ENCODE results near the gene TSFM.

Gene TSFM

GRCh38 chr12:57834086-57834876 is 51.7 kb downstream of the TSFM start:
- no peak for DNase-seq (ENCODE audit: low read depth in 2 of 2)

DNA sequence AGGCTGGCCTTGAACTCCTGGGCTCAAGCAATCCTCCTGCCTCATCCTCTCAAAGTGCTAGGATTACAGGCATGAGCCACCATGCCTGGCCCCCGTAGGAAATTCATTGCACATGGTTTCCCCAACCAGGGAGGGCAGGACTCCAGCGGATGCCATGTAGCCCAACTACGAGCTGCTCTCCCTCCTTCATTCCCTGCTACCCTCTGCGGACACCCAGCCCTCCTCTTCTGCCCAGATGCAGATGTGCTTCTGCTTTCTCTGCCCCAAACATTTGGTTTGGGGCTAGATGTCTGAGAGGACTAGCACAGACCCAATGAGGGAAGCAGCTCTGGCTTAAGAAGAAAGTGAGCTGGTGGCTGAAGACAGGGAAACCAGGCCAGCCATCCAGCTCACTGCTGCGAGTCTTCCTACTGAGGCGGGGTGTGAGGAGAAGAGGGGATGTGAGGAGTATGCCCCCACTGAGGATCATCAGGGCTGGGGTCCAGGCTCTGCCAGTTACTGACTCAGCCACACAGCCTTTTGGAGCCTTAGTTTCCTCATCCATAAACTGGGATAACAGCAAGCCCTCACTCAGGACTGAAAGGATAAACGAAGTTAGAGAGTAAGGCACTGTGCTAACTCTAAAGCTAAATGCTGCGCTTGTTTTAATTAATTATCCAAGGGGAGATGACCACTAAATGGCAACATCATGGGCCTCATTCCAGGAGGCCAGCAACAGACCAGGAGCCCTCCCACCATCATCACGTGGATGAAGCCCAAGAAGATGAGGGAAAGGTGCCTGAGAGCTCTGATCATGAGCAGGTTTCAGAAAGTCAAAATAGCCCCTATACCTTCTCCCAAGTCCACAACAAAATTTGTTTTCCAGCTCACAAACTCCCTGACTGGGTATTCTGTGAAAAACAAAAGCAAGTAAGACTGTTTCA is 53.0 kb downstream of the TSFM start:
- no peak for DNase-seq (ENCODE audit: low read depth in 2 of 2)

DNA sequence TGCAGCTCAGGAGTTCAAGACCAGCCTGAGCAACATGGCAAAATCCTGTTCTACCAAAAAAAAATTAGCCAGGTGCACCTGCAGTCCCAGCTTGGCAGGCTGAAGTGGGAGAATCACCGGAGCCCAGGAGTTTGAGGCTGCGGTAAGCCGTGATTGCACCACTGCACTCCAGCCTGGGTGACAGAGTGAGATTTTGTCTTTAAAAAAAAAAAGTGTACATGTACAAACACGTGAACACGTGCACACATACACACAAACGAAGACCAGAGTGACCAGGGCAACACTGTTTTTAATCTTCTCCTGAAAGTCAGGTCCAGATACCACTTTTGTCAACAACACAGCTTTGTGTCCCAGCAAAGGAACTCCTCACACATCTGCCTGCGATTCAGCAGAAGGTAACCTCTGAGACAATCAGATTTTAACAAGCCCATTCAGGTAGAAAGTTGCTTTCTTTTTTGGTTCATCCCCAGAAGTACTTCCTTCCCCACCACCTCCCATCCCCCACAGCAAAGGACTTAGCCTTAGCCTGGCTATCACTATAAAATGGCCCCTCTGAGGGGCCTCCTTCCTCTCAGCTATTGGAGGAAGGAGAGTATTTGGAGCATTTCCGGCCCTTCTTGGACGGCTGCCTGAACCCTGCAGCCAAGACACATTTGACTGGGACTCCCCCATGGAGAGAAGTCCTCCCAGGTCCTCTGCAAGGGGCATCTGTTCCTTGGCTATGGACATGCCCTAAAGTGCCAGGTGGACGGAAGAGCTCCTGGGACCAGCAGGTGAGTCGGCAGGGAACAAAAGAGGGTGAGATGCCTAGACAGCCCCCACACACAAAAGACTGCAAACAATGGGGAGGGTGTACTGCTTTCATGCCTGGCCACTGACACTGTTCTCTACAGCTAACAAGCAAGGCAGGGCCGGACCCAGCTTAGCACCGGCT is 54.1 kb downstream of the TSFM start:
- DNase-seq (ENCODE audit: low read depth in 2 of 2): no peak

DNA sequence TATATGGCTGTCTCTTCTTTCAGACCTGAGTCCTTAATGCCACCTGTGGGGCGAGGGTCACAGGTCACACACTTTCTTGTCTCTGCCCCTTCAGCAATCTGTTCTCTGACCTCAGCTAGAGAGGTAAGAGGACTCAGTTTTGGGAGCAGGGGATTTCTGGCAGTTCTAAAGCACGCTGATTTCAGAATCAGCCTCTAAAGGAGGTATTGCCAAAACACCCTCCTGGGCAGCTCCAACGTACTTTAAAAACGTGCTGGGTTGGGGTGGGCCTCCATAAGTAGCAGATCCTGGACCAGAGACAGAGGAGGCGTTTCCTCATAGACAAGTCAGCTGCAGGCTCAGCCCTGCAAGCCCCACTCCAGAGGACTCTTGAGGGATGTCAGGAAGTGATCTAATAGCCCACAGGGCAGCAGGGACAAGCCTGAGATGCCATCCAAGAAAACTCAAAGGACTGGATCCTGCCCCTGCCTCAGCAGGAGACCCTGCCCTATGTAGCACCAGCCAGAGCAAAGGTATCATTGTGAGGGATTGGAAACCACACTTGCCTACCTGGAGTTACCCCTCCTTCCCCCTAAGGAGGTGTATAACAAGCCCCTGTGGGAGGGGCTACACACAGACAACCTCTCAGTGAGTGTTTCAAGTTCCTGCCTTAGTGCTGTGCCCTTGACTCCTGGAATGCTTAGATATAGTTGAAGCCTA is 55.4 kb downstream of the TSFM start:
- DNase-seq (ENCODE audit: low read depth in 2 of 2): no peak

GRCh38 chr12:57838594-57839302 is 56.2 kb downstream of the TSFM start:
- DNase-seq (ENCODE audit: low read depth in 2 of 2): no peak

DNA sequence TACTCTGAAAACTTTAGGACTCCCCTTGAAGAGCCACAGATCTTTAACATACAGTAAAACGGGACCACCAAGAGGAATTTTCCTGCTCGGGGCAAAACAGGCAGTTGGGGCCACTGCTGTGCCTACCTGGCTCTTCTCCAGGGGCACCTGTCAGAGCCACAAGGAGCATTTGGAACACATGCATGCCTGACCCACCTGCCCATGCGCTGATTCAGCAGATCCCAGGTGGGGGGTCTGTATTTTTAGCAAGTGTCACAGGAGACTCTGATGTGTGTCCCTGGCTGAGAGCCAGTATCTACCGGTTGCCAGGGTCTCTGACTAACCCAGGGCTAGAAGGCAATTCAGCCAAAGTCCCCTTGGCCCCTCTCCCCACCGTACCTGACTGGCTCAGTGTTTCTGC is 57.4 kb downstream of the TSFM start:
- DNase-seq (ENCODE audit: low read depth in 2 of 2): no peak

DNA sequence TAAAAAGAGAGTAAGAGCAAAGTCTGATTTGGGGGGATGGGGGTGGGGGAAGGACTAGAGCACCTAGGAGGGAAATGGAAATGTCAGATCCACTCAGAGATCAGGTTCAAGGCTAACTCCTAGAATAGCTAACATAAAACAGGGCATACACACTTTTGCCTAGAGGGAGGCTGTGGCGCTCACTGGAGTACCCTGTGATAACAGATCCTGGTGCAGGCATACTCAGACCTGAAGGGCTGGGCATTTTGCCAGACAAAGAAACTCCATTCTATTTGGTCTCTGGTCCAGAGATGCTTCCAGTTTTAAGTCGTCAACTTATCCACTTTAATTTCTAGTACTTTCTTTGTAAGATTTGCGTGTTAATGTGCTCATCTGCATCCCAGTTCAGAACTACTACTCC is 58.1 kb downstream of the TSFM start:
- DNase-seq (ENCODE audit: low read depth in 2 of 2): no peak

GRCh38 chr12:57841445-57841844 is 58.9 kb downstream of the TSFM start:
- DNase-seq (ENCODE audit: low read depth in 2 of 2): no peak

DNA sequence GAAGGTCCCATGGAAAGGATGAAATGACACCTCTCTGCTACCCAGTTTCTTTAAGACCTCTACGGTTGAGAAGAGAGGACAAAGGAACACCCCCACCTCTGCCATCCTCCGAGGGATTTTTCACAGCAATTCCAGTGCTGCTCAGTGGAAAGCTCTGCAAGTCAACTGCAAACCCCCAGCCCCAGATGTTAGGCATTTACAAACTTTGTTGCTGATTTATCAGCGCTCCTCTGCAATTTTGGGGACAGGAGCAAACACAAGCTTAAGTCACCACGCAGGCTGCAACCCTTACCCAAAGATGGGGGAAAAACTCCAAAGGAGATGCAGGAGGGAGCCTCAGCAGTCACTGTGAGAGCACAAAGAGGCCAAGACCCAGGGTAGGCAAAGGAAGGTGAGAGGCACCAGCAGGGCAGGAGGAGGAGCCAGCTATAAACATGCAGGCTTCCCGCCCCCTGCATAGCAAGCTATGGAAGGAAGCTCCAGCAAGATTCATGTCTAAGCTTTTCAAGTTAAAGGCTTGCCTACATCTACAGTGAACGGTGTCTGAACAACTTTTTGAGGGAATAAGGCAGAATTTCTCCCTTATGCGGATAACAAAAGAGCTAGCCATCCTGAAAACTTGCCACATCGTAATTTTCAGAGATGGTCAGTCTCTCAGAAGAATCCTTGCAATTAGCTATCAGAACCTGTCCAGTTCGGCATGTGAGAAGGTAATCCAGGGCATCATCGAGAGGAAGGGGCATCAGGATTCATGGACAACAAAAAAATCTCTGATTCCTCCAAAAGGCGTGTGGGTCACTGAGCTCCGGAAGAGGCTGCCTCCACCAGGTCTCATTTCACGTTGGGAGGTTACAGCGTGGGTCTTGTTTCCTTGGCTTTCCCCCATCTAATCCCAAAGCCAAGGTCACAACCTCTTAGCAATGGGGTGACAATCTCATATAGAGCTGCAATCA is 60.0 kb downstream of the TSFM start:
- DNase-seq (ENCODE audit: low read depth in 2 of 2): no peak

- no peak for DNase-seq (ENCODE audit: low read depth in 2 of 2)
Observed at GRCh38 chr12:57844709-57845477, 62.3 kb downstream of the TSFM start.

- peak in 1 of 2 donors; percentile 55 for DNase-seq (ENCODE audit: low read depth in 2 of 2)
Observed at GRCh38 chr12:57845478-57846284, 63.1 kb downstream of the TSFM start.

GRCh38 chr12:57846285-57846576 is 63.6 kb downstream of the TSFM start:
- DNase-seq (ENCODE audit: low read depth in 2 of 2): no peak

- DNase-seq (ENCODE audit: low read depth in 2 of 2): peak; percentile 75 to 82
Observed at GRCh38 chr12:57846577-57847319, 64.2 kb downstream of the TSFM start, which contains the start of gene CTDSP2. TSS of gene CTDSP2 (minus strand) at chr12:57846729. CDS start at chr12:57846435, 294 bp downstream.
